ENCODE data around the gene SPAG8. TPM values are rescaled to one million over a fixed set of nuclear protein-coding genes. Genes with fewer than 3 reads are reported as not detected.

SPAG8 gene
- total and polyA plus RNA-seq, 2 experiments from 2014 or later = 0.45 TPM

- Mint-ChIP-seq H3K4me3 (no peak overlapping the region), H3K36me3 (ENCODE audit: low read depth) (no peaks in the 10 kb centered on the region), H3K4me1 (peaks cover 23% of the 10 kb centered on the region), H3K9me3 (no peaks in the 10 kb centered on the region; the same call in 2 of the 3 replicates), H3K27ac (no peak overlapping the region; the same call in 1 of the 2 replicates), H3K27me3 (ENCODE audit: insufficient read depth, low read depth, poor library complexity) (peaks cover 9% of the 10 kb centered on the region)
- Histone ChIP-seq H3K9me2 (ENCODE audit: insufficient read depth) (peaks cover 5% of the 10 kb centered on the region; the same call in 1 of the 2 replicates), H3K4me1 (ENCODE audit: insufficient read depth) (peaks cover 8% of the 10 kb centered on the region; the same call in 1 of the 2 replicates), H3K27me3 (ENCODE audit: insufficient read depth) (no peaks in the 10 kb centered on the region), H3K36me3 (ENCODE audit: insufficient read depth) (no peaks in the 10 kb centered on the region), H3K27ac (ENCODE audit: low read depth) (no peak overlapping the region), H3K79me2 (replicated peaks; ENCODE audit: insufficient read depth) (no peaks in the 10 kb centered on the region), H3K4me2 (no peak overlapping the region), H3F3A (replicated peaks; ENCODE audit: low read depth) (0 out of 2 replicates have a peak, but pooled peaks cover 3% of the 10 kb centered on the region), H4K20me1 (replicated peaks; ENCODE audit: insufficient read depth) (no peaks in the 10 kb centered on the region; the same call in 1 of the 2 replicates), H2AFZ (no peak overlapping the region), H3K4me3 (no peak overlapping the region)
- TF ChIP-seq ZNF114 (CRISPR knock-in tag; IDR thresholded peaks at IDR 0.05) = no peak
- no peak for TF ChIP-seq CTCF (conservative IDR thresholded peaks at IDR 0.05; ENCODE audit: low read depth in 2 of 2)
- TF ChIP-seq STAT1 (IDR thresholded peaks at IDR 0.05; ENCODE audit: unreplicated experiment) = no peak
- DNase-seq (ENCODE audit: low spot score) (no peak), ATAC-seq (no peak)
These were observed 22.5 kb upstream of the SPAG8 start for GRCh38 chr9:35834260-35835215.

GRCh38 chr9:35832814-35833213, 20.8 kb upstream of the SPAG8 start:
- Histone ChIP-seq H3K27ac (ENCODE audit: low read depth) (no peak overlapping the region), H3K27me3 (ENCODE audit: insufficient read depth) (no peaks in the 10 kb centered on the region), H3K9me2 (ENCODE audit: insufficient read depth) (no peaks in the 10 kb centered on the region), H3K36me3 (ENCODE audit: insufficient read depth) (no peaks in the 10 kb centered on the region), H2AFZ (no peak overlapping the region), H3K4me2 (no peak overlapping the region), H4K20me1 (replicated peaks; ENCODE audit: insufficient read depth) (no peaks in the 10 kb centered on the region; the same call in 1 of the 2 replicates), H3K79me2 (replicated peaks; ENCODE audit: insufficient read depth) (no peaks in the 10 kb centered on the region), H3K4me3 (no peak overlapping the region), H3K4me1 (ENCODE audit: insufficient read depth) (peaks cover 8% of the 10 kb centered on the region; the same call in 1 of the 2 replicates), H3F3A (replicated peaks; ENCODE audit: low read depth) (0 out of 2 replicates have a peak, but pooled peaks cover 6% of the 10 kb centered on the region)
- ATAC-seq = no peak
- Mint-ChIP-seq H3K4me3 (no peak overlapping the region), H3K4me1 (peaks cover 29% of the 10 kb centered on the region), H3K36me3 (ENCODE audit: low read depth) (no peaks in the 10 kb centered on the region), H3K9me3 (no peaks in the 10 kb centered on the region; the same call in 2 of the 3 replicates), H3K27ac (no peak overlapping the region), H3K27me3 (ENCODE audit: insufficient read depth, low read depth, poor library complexity) (peaks cover 14% of the 10 kb centered on the region)
- DNase-seq (ENCODE audit: low spot score) = no peak
- no peak for TF ChIP-seq ETS1 (IDR thresholded peaks at IDR 0.05)
- no peak for TF ChIP-seq CREB1 (CRISPR knock-in tag; IDR thresholded peaks at IDR 0.05; ENCODE audit: low read depth)
- no peak for TF ChIP-seq ZNF331 (CRISPR knock-in tag; IDR thresholded peaks at IDR 0.05; ENCODE audit: low read depth)
- TF ChIP-seq NANOG (IDR thresholded peaks at IDR 0.05; ENCODE audit: borderline replicate concordance) = no peak
- no peak for TF ChIP-seq CTCF (conservative IDR thresholded peaks at IDR 0.05; ENCODE audit: low read depth in 2 of 2)
- no peak for TF ChIP-seq REST (IDR thresholded peaks at IDR 0.05; ENCODE audit: unreplicated experiment)
- no peak for TF ChIP-seq EZH2phosphoT487 (IDR thresholded peaks at IDR 0.05; ENCODE audit: unreplicated experiment)
- no peak for TF ChIP-seq STAT1 (IDR thresholded peaks at IDR 0.05; ENCODE audit: unreplicated experiment)

Measured in GM23338 (cell line).